HG02571 (cell line): ENCODE measurements around the gene PARVB.

ENCODE experiments used
- ATAC-seq: cut with Tn5 transposase; IDR thresholded peaks from one replicate; pipeline ENCODE4 v1.9.1; 2021; ENCODE audit warnings: mild to moderate bottlenecking, moderate library complexity; ENCODE audit not compliant: unreplicated experiment

PARVB gene, protein sequence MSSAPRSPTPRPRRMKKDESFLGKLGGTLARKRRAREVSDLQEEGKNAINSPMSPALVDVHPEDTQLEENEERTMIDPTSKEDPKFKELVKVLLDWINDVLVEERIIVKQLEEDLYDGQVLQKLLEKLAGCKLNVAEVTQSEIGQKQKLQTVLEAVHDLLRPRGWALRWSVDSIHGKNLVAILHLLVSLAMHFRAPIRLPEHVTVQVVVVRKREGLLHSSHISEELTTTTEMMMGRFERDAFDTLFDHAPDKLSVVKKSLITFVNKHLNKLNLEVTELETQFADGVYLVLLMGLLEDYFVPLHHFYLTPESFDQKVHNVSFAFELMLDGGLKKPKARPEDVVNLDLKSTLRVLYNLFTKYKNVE

GRCh38 chr22:44024288-44024921 is at the start of gene PARVB:
Gene PARVB (plus strand): TSS chr22:44024302. CDS start chr22:44024340, 38 bp downstream.
- no peak for ATAC-seq

DNA sequence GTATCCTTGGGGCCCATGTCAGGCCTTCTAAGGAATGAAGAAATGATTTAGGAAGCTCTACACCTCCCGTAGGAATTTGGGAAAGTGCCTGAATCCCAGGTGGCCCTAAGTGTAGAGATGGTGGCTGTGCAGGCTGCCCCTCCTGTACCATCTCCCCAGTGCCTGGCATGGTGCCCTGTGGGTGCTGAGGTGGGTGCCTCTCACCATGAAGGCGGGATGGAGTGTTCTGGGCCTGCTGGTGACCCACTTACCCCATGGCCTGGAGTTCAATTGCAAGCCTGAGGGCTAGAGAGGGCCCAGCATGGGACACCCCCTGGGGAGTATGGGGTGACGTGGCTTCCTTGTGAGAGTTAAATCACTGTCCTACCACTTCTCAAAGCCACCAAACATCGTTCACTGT is 49.1 kb upstream of the PARVB start:
- ATAC-seq = no peak

DNA sequence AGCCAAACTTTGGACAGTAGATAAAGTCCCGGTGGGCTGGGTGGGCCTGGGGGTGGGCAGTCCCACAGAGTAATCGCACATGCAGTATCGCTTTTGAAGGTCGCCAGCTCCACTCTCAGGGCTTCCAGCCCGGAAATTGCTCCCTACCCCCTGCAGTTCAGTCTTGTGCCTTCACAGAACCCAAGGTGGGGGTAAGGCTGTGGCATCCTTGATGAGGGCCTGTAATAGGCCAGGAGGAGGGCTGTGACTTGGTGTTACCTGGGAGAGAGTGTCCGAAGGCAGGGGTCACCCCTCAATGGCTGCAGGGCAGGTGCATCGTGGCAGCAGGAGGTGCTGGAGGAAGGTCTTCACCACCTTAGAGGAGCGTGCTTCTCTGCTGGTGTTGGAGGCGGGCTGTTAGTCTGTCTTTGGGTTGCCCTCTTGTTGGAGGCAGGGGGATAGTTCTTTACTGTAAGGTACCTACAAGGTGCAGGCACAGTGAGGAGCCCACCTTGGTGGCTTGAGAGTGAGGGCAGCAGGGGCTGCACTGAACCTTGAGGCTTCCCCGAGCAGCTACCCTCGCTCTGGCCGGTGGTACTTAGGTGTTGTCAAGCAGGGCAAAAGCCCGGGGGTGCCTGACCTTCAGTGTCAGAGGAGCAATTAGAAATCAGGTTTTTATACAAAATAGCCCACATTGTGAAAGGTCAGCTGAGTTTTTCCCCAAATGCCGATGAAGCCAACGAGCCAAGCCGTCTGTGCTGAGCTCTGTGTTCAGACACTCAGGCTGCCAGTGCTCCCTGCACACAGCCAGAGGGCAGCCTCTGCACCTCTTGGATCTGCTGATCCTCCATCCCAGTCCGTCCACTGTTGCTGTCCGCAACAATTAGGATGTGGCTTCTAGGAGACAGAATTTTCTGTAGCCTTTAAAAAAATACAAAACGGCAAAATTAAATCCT is 47.0 kb upstream of the PARVB start:
- no peak for ATAC-seq

DNA sequence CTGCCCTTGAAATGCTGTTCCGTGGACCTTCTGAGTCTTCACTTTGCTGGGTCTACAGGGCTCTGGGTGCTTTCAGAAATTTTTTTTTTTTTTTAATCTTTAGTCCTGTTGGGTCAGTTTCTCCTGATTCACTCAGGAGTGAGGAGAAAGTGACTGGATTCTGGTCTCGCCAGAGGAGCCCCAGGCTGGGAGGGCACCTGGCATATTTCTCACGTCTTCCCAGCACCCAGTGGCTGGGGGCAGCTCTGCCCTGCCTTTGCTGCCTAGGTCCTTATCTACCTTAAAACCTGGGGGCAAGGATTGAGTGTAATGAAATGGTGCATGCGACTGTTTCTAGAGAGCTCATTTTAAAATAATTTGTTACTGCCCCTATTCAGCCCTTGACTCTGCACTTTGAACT is 45.5 kb upstream of the PARVB start:
- ATAC-seq = no peak

DNA sequence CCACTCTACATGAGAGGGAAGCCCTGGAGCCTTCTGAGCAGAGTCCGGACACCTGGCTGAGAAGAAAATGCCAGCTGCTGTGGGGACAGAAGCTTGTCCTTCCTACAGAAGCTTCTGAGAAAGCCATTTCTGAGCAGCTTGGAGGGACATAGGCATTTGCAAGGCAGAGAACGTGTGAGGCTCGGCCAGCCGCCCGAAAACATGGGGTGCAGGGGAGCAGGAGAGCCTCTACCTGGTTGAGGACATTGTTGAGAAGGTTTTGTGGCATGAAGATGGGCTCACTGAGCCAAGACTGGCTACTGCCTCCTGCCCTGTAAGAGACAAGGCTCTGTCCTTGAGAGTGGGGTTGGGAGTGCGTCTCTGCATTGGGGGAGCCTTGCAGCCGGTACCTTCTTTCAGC is 43.5 kb upstream of the PARVB start:
- no peak for ATAC-seq

GRCh38 chr22:43980996-43981395 is 43.1 kb upstream of the PARVB start:
- no peak for ATAC-seq

GRCh38 chr22:43983808-43984207 is 40.3 kb upstream of the PARVB start:
- no peak for ATAC-seq

DNA sequence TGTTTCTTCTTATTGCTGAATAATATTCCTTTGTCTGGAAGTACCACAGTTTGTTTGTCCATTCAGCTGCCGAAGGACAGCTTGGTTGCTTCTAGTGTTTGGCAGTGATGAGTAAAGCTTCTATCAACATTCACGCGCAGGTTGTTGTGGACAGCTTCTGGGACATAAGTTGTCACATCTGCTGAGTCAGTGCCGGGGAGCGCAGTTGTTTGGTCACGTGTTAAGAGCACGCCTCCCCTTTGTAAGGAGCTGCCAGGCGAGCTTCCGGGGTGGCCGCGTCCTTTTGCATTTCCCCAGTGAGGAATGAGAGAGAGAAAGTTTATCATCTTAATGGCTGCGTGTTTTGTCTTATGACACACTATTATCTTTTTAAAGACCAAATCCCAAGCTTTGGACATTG is 38.6 kb upstream of the PARVB start:
- no peak for ATAC-seq

GRCh38 chr22:43988116-43988820 is 35.8 kb upstream of the PARVB start:
- ATAC-seq = no peak

- ATAC-seq = no peak
These were observed 35.1 kb upstream of the PARVB start for GRCh38 chr22:43988960-43989359.

GRCh38 chr22:43990044-43990443 is 34.1 kb upstream of the PARVB start:
- ATAC-seq = no peak

DNA sequence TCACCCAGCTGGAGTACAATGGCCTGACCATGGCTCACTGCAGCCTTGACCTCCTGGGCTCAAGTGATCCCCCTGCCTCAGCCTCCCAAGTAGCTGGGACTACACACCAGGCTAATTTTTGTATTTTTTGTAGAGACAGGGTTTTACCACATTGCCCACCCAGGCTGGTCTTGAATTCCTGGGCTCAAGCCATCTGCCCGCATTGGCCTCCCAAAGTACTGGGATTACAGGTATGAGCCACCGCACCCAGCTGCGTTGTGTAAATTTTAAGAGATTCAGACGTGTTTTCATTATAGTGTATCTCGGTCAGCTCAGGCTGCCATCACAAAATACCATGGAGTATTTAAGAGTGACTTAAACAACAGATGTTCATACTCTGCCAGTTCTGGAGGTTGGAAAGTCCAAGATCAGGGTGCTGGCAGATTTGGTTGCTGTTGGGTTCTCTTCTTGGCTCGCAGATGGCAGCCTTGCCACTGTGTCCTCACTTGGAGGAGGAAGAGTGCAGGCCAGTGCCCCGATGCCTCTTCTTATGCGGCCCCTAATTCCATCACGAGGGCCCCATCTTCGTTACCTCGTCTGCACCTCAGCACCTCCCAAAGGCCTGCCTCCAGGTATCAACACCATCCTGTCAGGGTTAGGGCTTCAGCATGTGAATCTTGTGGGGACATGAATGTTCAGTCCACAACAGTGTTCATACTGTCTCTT is 32.6 kb upstream of the PARVB start:
- no peak for ATAC-seq

- no peak for ATAC-seq
These were observed 31.7 kb upstream of the PARVB start for GRCh38 chr22:43992331-43992821.

DNA sequence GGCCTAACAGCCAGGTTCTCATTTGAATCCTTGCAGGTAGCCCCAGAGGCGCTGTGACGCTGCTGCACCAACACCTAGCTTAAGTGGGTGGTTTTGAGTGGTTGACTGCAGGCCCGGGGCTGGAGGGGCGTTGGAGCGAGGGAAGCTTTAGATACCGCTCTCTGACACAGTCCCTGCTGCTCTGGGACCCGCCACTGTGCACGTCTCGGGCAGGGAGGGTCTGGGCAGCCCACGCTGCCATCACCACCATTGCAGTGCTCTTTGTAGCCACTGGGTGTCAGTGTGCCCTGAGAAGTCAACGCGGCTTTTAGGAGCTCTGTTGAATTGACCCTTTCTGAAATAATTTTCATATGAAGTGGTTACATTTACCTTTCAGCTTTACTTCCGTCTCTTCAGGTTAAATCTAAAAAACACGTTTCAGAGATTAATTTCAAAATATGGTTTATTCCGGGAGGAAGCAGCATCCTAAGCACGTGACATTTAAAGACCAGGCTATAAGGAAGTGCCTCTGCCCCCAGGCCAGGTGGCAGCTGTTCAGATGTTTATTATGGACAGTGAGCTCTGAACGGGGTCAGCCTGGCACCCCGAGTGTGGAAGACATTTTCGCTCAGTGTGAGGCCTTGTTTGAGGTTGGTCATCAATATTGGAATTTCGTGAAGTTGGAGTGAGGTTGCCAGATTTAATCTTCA is 30.9 kb upstream of the PARVB start:
- ATAC-seq = no peak

DNA sequence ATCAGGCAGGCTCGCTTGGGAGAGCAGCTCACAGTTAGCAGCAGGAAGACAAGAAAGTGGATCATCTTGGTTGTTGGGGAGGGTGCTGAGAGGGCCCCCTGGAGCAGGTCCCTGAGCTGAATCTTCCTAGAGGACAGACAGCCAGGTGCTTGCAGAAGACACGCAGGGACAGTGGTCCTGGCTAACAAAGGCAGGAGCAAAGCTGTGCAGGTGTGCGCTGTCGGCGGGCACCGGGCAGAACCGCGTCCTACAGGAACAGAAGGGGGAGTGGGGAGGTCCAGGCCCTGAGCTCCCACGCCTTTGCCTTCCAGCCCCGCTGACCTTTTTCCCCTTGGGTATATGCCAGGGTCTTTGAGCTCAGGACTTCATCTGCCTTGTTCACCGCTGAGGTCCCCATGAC is 30.1 kb upstream of the PARVB start:
- no peak for ATAC-seq

GRCh38 chr22:43994416-43994815 is 29.7 kb upstream of the PARVB start:
- no peak for ATAC-seq

DNA sequence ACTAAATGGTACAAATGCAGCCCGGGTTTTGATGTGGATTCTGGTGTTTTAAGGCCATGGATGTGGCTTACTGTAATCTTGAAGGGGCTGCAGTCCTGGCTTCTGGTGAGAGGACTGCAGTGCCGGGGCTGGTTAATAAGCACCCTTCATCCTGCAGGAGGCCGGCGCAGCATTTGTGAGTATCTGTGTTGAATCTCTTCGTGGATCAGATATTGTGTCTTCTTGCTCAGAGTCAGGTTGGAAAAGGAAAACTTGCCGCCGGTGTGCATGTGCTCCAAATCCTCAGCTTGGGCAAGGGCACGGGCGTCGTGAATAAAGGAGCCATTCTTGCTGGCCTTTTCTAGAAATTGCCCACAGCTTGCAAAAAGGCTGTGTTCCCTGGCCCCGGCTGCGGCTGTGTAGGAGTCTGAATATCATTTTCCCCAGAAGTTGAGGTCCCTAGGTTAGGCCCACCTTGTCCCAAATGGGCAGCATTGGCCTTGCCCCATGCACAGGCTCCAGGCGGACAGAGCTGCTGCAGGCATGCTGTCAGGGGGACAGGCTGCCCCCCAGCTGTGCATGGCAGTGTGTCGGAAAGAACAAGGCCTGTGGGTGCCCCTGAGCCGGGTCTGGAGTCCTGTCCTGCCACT is 28.9 kb upstream of the PARVB start:
- ATAC-seq = no peak

DNA sequence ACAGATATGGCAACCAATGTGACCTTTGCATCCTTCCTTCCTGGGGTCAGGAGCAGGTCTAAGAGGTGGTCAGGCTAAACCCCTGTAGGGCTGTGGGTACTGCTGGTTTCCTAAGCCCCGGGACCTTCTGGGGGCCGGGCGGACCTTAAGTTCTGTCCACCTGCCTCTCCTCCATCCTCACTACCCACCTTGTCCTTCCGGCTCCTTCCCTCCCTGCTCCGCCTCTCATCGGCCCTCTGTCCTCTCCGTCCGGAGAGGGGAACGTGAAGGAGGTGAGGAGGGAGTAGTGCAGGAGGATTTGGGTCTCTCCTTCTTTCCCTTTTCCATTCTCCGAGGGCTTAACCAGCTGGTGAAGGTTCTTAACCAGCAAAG is 28.3 kb upstream of the PARVB start:
- no peak for ATAC-seq
